Body of pancreas (tissue), 4 donors: ENCODE data around the gene KCTD10.

Experiments used
- POLR2A ChIP-seq, 3 donors: fragments of 450-650 bp; IDR thresholded peaks; one replicate each; pipeline ENCODE4 v1.6.1; 2016; ENCODE audit warnings: antibody characterized with exemption in 3 of 3, mild to moderate bottlenecking in 2 of 3
- TF ChIP-seq, protein P1 (sequence below), 7 experiments: fragments of 450-650 bp in 4 of 7; fragments of 200-600 bp in 3 of 7; sonication (generic) in 3 of 7; IDR thresholded peaks; one replicate each; pipeline ENCODE4 v1.5.1; 2016 to 2019; ENCODE audit warnings: antibody characterized with exemption in 7 of 7

DNA sequence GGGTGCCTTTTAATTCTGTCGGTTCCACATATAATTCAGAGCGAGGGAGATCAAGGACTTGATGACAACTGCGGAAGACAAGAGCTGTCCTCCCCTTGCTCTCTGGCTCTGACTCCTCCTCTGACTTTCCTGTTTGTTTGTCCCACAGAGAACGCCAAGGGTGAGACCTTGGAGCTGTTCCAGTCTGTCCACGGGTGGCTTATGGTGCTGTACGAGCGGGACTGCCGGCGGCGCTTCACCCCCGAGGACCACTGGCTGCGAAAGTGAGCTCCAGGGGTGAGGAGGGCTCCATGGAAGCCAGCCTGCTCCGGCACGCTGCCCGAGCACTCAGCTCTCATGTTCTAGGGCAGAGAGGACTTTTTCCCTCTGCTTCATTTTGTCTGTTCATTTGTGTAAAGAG is 33.1 kb upstream of the KCTD10 start:
- TF ChIP-seq, protein P1, sequence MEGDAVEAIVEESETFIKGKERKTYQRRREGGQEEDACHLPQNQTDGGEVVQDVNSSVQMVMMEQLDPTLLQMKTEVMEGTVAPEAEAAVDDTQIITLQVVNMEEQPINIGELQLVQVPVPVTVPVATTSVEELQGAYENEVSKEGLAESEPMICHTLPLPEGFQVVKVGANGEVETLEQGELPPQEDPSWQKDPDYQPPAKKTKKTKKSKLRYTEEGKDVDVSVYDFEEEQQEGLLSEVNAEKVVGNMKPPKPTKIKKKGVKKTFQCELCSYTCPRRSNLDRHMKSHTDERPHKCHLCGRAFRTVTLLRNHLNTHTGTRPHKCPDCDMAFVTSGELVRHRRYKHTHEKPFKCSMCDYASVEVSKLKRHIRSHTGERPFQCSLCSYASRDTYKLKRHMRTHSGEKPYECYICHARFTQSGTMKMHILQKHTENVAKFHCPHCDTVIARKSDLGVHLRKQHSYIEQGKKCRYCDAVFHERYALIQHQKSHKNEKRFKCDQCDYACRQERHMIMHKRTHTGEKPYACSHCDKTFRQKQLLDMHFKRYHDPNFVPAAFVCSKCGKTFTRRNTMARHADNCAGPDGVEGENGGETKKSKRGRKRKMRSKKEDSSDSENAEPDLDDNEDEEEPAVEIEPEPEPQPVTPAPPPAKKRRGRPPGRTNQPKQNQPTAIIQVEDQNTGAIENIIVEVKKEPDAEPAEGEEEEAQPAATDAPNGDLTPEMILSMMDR (IDR thresholded peaks at IDR 0.05), result no peak
- TF ChIP-seq POLR2A (IDR thresholded peaks at IDR 0.05), result no peak
